ENCODE measurements around the gene WDR27. TPM values are rescaled to one million over a fixed set of nuclear protein-coding genes. Genes with fewer than 3 reads are reported as not detected.

WDR27 gene
- total RNA-seq, 2 donors from 2014 or later, result 17.4 to 43.8 TPM

- Histone ChIP-seq H3K4me1 (no peaks in the 10 kb centered on the region), H3K27ac (no peak overlapping the region), H3K27me3 (no peaks in the 10 kb centered on the region), H3K36me3 (no peaks in the 10 kb centered on the region), H3K9me3 (no peaks in the 10 kb centered on the region), H3K4me3 (no peak overlapping the region), H3K9ac (ENCODE audit: low read depth in 2 of 2, low read length in 2 of 2) (no peak overlapping the region)
- intact Hi-C loops (cut with DNase I), result no loop called here
- no peak for TF ChIP-seq CTCF (IDR thresholded peaks at IDR 0.05)
- no peak for DNase-seq
These were observed 50.9 kb downstream of the WDR27 start for GRCh38 chr6:169650959-169651292.

DNA sequence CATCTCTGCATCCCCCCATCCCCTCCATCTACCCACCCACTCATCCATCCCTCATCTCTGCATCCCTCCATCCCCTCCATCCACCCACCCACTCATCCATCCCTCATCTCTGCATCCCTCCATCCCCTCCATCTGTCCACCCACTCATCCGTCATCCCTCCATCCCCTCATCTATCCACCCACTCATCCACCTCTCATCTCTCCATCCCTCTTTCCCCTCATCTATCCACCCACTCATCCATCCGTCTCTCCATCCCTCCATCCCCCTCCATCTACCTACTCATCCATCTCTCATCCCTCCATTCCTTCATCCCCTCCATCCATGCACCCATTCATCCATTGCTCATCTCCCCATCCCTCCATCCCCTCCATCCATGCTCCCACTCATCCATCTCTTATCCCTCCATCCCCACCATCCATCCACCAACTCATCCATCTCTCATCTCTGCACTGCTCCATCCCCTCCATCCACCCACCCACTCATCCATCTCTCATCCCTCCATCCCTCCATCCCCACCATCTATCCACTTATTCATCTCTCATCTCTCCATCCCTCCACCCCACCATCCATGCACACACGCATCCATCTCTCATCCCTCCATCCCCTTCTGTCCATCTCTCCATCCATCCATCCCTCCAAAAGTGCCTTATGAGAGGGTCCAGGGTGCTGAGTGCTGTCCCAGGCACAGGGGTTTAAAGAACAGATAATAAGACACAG lies 51.4 kb downstream of the WDR27 start:
- H3K4me1 ChIP-seq, result no peaks in the 10 kb centered on the region
- no peak for TF ChIP-seq CTCF (IDR thresholded peaks at IDR 0.05)
- intact Hi-C loops (cut with DNase I), result no loop called here
- H3K27me3 ChIP-seq, result no peaks in the 10 kb centered on the region
- no peak overlapping the region for H3K27ac ChIP-seq
- no peak overlapping the region for H3K4me3 ChIP-seq
- no peaks in the 10 kb centered on the region for H3K36me3 ChIP-seq
- no peak overlapping the region for H3K9ac ChIP-seq (ENCODE audit: low read depth in 2 of 2, low read length in 2 of 2)
- H3K9me3 ChIP-seq, result no peaks in the 10 kb centered on the region
- DNase-seq, result no peak

DNA sequence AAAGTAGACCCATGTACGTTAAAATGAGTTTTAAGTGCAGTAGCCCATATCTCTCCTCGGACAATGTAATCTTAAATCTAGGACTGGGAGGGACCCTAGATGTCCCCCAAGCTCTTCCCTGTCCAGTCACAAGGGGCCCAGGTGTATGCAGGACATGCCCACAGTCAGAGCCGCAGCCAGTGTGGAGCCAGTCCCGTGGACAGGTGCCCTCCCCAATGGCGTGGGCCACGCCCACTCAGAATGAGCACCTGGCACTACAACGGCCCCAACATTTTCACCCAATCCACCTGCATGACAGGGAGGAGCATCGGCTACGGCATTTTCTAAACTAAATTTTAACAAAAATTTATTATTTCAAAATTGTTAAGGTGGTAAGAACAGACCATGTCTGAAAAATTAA lies 53.2 kb downstream of the WDR27 start:
- intact Hi-C loops (cut with DNase I), result no loop called here
- Histone ChIP-seq H3K9me3 (no peaks in the 10 kb centered on the region), H3K9ac (ENCODE audit: low read depth in 2 of 2, low read length in 2 of 2) (no peak overlapping the region), H3K4me1 (no peaks in the 10 kb centered on the region), H3K27me3 (no peaks in the 10 kb centered on the region), H3K36me3 (no peaks in the 10 kb centered on the region), H3K4me3 (no peak overlapping the region), H3K27ac (no peak overlapping the region)
- DNase-seq, result no peak
- no peak for TF ChIP-seq CTCF (IDR thresholded peaks at IDR 0.05)

DNA sequence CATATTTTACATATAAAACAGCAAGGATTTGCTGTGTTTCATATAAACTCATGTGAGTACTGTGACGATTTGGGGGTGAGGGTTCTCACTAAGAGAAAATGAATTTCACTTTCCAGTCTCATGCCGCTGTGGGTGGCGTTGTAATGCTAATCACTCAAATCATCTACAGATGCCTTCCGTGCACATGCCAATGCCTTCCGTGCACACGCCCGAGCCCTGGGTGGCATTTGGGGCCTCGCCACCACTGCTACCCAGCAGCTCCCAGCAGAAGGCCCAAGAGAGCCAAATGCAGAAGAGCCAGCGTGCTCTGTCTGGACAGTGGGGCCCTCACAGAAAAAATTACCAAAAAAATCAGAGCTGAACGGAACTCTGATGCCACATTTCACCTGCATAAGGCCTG lies 53.7 kb downstream of the WDR27 start:
- H3K27ac ChIP-seq, result no peak overlapping the region
- no peak overlapping the region for H3K4me3 ChIP-seq
- no peak for TF ChIP-seq CTCF (IDR thresholded peaks at IDR 0.05)
- DNase-seq, result no peak
- H3K4me1 ChIP-seq, result no peaks in the 10 kb centered on the region
- no peaks in the 10 kb centered on the region for H3K27me3 ChIP-seq
- intact Hi-C loops (cut with DNase I), result no loop called here
- H3K36me3 ChIP-seq, result no peaks in the 10 kb centered on the region
- no peak overlapping the region for H3K9ac ChIP-seq (ENCODE audit: low read depth in 2 of 2, low read length in 2 of 2)
- H3K9me3 ChIP-seq, result no peaks in the 10 kb centered on the region

GRCh38 chr6:169647637-169648036 lies 54.2 kb downstream of the WDR27 start:
- no peak for DNase-seq
- no peaks in the 10 kb centered on the region for H3K27me3 ChIP-seq
- intact Hi-C loops (cut with DNase I), result no loop called here
- H3K4me3 ChIP-seq, result no peak overlapping the region
- no peak overlapping the region for H3K9ac ChIP-seq (ENCODE audit: low read depth in 2 of 2, low read length in 2 of 2)
- no peaks in the 10 kb centered on the region for H3K4me1 ChIP-seq
- no peaks in the 10 kb centered on the region for H3K36me3 ChIP-seq
- H3K27ac ChIP-seq, result no peak overlapping the region
- TF ChIP-seq CTCF (IDR thresholded peaks at IDR 0.05), result no peak
- no peaks in the 10 kb centered on the region for H3K9me3 ChIP-seq
